GM12865 (cell line): ENCODE results near the gene SLC38A10.

Experiments
- DNase-seq: peaks from one replicate; pipeline ENCODE4 v3.0.0; 2010; ENCODE audit warnings: low read depth
- H3K4me3 ChIP-seq: 2 replicates; pipeline ENCODE4 v1.5.1; 2011; ENCODE audit warnings: mild to moderate bottlenecking, low read depth, low read length, control low read depth
- TF ChIP-seq, protein P1 (sequence below): IDR thresholded peaks from 2 replicates; pipeline ENCODE4 v1.5.1; 2011; ENCODE audit warnings: low read length, control low read depth, low read depth, inconsistent platforms; ENCODE audit not compliant: insufficient read depth; ENCODE audit errors: missing control alignments

The SLC38A10 gene

DNA sequence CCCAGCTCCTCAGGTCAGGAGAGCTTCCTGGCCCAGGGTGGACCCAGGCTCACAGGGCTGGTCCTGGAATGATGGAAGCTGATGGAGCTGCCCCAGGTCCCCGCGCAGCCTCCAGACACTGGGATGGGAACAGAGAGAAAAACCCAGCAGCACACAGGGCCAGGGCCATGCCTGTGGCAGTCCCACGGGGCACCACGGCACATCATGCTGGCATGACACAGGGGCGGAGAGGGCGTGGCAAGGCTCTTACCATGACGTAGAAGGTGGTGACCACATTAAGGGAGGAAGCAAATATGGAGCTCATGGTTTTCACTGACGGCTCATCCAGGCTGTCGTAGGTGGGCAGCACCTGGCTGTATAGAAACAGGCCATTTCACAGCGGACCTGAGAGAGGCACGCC lies 18.3 kb downstream of the SLC38A10 start:
- no peak for DNase-seq
- H3K4me3 ChIP-seq: no peak overlapping the region
- TF ChIP-seq, protein P1, sequence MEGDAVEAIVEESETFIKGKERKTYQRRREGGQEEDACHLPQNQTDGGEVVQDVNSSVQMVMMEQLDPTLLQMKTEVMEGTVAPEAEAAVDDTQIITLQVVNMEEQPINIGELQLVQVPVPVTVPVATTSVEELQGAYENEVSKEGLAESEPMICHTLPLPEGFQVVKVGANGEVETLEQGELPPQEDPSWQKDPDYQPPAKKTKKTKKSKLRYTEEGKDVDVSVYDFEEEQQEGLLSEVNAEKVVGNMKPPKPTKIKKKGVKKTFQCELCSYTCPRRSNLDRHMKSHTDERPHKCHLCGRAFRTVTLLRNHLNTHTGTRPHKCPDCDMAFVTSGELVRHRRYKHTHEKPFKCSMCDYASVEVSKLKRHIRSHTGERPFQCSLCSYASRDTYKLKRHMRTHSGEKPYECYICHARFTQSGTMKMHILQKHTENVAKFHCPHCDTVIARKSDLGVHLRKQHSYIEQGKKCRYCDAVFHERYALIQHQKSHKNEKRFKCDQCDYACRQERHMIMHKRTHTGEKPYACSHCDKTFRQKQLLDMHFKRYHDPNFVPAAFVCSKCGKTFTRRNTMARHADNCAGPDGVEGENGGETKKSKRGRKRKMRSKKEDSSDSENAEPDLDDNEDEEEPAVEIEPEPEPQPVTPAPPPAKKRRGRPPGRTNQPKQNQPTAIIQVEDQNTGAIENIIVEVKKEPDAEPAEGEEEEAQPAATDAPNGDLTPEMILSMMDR: no peak

DNA sequence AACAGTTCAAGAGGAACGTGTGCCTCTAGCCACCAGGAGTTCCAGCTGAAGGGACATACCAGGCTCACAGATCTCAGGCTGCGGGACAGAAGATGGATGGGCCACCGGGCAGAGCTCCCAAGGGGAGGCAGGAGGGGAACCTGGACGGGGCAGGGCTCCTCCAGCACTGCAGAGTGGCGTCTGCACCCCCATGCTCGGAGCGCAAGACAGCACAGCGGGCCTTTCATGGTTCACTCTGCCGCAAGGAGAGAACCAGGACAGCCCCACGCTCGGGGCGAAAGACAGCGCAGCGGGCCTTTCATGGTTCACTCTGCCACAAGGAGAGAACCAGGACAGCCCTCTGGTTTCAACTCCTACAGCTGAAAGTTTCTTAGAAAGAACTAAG lies 20.6 kb downstream of the SLC38A10 start:
- TF ChIP-seq, protein P1: no peak
- H3K4me3 ChIP-seq: no peak overlapping the region

DNA sequence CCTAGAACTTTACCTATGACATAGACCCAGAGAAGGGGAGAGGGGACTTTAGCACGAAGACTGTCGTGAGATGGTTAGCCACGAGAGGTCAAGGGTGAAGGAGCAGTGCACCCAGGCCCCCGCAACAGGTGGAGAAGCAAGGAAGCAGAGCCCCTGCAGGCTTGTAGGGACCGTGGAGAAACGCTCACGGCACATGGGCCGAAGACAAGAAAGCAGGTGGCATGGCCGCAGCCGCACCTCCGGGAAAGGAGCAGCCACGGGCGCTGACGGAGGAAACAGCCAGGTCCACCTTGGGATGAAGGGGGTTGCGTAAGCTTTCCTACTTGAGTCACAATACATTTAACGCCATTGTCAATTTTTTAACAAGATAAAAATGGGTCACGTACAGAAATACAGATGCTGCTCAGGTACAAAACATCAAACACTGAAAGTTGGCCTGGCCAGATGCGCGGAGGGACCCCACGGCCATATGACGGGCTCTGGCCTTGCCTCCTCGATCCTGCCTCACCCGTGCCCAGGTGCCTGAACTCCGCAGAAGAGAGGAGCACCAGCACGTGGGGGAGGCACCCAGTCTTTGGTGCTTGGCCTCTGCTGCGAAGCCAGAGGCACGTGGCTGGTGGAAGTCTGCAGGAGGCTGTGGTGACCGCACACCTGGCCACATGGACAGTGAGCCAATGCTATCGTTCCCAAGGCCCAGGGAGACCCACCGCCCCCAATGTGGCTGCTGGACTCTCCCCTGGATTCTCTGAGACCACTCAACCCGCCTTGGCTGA lies 21.2 kb downstream of the SLC38A10 start:
- TF ChIP-seq, protein P1: no peak
- no peak overlapping the region for H3K4me3 ChIP-seq

More for the DNA sequence above, 20.6 kb downstream of the SLC38A10 start:
- no peak for DNase-seq

DNA sequence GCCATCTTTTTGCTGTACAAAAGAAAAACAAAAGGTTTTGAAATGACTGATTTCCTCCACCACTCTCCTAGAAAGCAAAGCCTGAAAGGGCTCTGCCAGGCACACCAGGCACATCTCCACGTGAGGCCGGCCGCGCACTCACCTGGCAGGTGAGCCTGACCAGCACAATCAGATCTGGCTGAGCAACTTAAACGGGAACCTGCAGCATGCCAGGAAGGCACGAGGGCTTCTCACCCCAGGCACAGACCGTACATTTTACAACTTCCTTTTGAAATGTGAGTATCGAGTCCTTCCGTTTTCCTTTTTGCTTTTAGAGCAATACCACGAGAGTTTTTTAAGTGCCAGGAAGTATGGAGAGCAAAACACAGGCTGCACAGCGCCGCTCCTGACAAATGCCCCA lies 22.5 kb downstream of the SLC38A10 start:
- TF ChIP-seq, protein P1: no peak
- no peak for DNase-seq
- H3K4me3 ChIP-seq: no peak overlapping the region

More for the DNA sequence above, 21.2 kb downstream of the SLC38A10 start:
- no peak for DNase-seq

DNA sequence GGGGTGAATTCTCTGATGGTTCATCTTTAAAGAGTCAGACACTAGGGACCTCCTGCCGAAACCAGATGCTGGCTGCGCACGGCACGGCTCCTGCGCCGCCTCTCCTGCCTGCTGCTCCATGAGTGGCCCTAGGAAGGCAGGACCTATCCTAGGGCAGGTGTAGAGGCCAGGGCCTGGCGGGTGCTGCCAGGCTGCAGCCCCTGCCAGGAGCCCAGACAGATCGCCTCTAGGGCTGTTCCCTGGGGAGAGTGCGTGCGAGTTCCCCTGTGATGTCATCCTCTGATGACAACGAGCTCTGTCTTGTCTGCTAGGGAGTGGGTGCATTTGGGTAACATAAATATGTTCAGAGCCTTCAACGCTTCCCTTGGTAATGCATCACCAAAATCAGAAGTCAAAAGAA lies 23.9 kb downstream of the SLC38A10 start:
- TF ChIP-seq, protein P1: no peak
- no peak for DNase-seq
- H3K4me3 ChIP-seq: no peak overlapping the region

DNA sequence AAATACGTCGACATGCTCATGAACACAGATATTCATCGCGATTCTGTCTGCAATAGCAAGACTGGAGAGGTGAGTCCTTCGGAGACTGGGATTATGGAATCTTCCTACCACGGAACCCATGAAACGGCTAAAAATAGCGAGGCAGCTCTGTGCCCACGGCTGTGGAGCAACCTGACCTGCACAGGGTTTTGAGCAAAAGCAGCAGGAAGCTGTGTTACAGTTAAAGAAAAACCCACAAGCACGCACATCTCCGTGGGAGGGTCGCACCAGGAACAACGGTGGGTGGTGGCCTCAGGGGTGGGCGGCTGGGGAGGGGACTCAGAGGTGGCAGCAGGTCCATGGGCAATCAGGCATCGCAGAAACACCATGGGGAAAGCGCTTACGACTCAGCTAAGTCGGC lies 24.8 kb downstream of the SLC38A10 start:
- DNase-seq: no peak
- TF ChIP-seq, protein P1: no peak
- H3K4me3 ChIP-seq: no peak overlapping the region

DNA sequence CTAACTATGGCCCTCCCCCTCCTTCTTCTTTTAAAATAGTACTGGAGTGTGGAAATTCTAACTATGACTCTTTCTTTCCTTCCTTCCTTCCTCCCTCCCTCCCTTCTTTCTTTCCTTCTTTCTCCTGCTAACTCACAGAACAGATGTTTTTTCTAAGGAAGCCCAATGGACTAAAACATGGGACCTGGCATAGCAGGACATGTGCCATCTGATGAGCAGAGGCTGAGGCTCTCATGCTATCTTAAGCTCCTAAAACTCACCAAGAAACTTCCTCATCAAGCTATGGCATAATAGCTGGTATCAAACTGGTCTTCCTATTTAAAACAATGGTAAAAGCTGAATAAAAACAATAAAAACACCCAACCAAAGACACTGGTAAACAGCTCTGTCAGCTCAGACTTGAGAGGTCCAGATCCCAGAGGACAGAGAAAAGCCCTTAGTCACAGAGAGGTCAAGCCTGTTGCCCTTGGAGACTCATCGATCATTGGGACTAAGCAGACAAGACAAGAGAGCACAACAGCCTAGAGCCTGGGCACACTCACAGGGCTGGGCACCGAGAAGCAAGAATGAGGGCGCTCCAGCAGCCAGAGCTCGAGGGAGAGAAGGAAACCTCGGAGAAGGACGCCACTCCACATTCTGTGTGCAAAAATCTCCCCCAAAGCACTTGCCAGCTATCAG lies 27.6 kb downstream of the SLC38A10 start:
- DNase-seq: no peak
- no peak overlapping the region for H3K4me3 ChIP-seq
- TF ChIP-seq, protein P1: no peak
